ENCODE data around the gene TGIF1.

Gene TGIF1

DNA sequence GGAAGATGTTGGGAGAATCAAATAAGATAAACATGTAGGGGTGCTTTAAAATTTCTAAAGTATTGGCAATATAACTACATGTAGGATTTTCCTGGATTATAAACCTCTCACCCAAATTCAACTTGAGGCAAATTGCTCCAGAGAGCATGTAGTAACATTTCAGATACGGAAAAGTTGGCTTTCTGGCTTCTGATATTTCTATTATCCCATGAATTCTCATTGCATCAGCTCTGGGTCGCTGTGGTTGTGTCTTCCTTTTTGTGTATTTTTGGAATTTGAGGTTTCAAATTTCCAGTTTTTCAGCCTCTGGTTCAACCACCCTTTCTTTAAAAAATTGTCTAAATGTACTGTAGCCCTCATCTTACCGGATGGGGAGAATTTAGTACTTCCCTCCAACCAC is 32.3 kb downstream of the TGIF1 start:
- DNase-seq (ENCODE audit: low read depth): no peak

DNA sequence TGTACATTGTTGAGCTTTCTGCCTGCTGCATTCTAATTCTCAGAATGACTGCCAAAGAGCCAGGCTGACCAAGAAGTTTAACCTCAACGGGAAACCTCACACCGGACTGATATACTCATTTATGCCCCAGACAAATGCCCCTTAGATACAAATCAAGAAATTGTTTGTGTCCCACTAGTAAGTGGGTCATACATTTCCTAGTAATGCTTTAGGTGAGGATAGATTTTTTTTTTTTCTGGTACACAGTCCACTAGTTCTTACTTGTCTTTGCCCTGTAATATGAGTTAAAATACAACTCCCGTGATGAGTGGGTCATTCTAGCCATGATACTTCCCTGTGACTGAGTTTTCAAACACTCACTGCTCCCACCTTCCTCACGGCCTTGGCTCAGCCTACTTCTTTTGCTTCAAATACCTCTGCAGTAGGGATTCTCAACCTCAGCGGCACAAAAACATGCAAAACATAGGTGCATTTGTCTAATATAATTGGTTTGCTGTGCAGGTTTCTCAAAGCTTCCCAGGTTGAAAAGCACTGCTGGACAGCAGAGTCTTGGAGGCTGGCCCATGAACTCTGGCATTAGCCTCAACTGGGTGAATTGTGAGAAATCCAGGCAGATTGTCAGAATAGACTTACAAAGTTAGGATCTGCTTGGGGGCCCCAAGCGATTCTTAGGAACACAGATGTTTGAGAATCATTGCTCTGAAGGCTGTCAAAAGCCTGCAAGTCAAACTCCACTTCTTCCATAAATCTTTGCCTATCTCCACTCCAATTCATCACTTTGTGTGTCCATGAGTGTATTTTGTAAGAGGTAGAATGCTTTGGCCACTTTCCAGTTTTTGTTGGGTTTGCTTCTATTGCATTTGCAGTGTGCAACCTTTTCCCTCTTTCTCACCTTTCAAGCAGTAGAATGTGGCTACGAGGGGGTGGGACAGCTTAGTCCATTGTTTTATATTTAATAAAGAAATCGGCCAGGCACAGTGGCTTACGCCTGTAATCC is 35.5 kb downstream of the TGIF1 start:
- no peak for DNase-seq (ENCODE audit: low read depth)

DNA sequence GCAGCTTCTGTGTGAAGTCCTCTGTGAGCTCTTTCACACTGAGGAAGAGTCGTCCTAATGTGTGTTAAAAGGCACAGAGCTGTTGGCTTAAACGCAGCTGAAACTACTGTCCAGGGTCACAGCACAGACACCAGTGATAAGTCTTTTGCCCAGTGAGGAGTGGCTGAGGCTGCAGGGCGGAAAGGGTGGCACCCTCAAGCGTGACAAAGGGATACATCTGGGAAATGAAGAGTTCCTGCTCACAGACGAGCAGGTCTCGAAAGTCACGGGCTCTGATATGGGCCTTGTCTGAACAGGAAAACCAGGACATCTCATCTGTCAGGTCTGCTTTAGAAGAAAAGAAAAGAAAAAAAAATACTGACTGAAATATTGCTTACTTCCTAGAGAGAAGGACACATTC is 36.5 kb downstream of the TGIF1 start:
- no peak for DNase-seq (ENCODE audit: low read depth)

DNA sequence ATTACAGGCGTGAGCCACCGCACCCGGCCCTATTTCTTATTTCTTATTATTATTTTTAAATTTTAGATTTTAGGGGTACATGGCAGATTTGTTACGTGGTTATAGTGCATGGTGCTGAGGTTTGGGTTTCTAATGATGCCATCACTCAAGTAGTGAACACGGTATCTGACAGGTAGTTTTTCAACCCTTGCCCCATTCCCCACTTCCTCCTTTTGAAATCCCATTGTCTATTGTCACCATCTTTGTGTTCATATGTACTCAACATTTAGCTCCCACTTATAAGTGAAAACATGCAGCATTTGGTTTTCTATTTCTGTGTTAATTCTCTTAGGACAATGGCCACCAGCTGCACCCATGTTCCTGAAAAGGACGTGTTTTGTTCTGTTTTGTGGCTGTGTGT is 39.5 kb downstream of the TGIF1 start:
- DNase-seq (ENCODE audit: low read depth): no peak

DNA sequence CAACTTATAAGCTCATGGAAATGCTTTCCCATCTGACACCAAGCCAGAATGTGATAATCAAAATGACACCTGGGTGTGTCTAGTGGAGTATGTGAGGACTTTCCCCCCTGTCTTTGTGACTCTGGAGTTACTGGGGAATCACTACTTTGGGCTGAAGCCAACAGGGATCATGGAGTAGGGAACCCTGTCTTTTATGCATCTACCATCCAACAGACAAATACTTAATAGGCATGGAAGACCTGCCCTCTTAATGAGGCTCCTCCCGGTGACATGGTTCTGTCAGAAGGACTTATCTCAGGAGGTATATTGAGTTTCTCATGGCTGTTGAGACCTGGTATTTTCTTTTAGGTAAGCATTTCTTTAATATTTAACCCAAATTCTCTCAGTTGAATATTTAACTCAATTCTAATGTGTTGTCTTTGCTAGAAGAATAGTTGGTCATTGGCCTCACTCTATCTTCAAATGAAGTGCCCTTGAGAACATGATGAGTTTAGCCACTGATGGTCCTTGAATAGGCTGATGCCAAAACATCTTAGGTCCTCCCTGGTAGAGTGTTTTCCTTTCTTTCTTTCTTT is 42.1 kb downstream of the TGIF1 start:
- no peak for DNase-seq (ENCODE audit: low read depth)

DNA sequence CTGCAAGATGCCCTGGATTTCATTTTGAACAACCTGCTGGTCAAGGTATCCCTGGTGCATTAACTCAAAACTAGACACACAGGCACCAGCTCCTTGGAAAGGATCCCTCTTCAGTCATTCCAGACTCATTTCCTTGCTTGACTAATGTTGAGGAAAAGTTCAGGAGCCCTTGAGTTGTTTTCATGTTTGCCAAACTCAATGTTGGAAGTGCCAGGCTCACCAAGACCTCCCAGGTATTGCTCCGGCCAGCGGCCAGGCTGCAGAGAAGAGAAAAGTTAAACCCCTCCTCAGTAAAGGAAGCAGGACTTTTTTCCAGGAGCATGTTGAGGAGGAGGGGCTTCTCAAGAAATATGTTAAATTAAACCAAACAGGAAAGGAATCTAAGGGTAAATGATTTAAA is 42.7 kb downstream of the TGIF1 start:
- no peak for DNase-seq (ENCODE audit: low read depth)

DNA sequence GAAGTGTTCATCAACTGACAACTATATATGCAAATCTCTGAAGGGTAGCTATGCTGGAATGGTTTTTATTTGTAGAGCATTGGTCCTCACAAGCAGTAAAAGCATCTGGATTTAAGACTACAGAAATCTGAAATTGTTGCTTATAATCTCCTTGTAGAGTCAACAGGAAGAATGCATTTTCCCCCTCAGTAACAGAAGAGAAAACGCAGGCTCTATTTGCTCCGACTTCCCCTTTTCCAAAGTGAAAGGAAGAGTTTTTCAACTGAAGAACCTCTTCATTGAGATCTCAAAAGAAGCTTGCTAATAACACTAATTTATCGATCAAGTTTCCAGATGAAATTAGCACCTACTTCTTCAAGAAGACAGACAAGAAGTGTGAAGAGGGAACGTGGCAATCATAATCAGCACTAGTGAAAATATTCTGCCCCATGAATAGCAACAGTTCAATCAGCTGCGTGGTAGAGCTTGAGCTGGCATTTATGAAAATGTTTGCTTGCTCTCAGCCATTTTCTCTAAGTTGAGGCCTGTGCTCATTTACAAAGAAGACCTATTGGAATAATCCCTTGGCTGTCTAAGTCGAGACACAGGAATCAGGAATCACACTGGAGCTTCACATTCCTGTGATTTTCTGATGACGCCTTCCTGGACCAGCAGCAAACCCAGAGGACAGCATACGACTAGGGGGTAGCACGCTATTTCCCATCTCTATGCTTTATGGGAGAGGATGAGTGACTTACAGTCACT is 43.7 kb downstream of the TGIF1 start:
- DNase-seq (ENCODE audit: low read depth): no peak

DNA sequence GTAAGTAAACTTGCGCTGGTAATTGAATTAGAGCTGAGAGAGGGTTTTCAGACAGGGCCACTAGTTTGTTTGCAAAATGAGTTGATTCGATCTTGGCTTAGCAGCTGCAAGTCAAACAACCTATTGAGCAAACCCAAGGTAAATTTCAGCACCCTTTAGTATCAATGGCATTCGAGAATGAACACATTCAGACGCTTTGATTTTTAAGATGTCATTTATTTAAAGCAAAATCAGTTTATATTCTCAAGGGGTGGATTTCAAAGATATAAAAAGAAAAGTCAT is 44.2 kb downstream of the TGIF1 start:
- DNase-seq (ENCODE audit: low read depth): no peak

DNA sequence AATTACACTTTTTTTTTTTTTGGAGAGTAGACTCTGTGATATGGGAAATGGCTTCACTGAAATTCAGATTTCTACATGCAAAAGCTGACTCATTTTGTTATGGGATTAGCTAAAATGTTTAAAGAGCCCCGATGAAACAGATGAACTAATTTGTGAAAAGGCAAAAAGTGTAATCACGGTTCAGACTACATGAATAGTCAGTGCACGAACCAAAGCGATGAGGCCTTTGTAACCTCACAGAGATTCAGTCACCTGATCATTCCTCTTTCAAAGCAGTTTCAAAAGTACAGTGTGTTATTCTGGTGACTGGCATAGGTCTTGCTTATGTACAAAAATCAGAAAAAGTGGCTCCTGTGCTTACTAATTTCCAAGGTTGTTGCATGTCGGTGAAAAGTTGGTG is 44.6 kb downstream of the TGIF1 start:
- DNase-seq (ENCODE audit: low read depth): no peak

DNA sequence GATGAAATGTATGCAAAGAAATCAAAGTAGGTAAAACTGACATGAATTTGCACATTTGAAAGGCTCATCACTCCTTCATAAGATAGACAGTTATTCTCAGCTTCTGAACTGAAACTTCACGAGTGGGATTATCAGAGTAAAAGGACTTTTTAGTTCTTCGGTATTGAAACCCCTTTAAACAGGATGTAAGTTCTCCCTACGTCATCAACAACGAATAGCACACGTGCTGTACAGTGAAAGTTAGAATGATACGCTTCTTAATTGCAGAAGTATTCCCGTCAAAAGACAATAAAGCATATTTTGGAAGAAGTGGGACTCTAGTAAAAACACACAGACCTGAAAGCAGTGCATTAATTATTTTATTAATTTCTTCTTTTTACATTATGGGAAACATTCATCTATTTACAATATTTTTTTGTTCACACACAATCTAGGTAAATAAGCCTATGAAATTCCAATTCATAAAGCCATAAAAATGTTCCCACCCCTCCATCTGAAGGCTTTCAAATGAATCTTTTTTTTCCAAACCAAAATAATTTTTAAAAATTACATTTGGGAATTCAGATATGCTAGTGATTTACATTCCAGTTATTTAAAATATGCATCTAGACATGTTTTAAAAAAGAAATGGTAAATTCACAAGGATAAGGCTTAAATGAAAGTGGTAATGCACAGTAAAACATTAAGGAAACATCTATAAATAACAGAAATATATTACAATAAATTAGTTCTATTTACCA is 45.9 kb downstream of the TGIF1 start:
- no peak for DNase-seq (ENCODE audit: low read depth)

DNA sequence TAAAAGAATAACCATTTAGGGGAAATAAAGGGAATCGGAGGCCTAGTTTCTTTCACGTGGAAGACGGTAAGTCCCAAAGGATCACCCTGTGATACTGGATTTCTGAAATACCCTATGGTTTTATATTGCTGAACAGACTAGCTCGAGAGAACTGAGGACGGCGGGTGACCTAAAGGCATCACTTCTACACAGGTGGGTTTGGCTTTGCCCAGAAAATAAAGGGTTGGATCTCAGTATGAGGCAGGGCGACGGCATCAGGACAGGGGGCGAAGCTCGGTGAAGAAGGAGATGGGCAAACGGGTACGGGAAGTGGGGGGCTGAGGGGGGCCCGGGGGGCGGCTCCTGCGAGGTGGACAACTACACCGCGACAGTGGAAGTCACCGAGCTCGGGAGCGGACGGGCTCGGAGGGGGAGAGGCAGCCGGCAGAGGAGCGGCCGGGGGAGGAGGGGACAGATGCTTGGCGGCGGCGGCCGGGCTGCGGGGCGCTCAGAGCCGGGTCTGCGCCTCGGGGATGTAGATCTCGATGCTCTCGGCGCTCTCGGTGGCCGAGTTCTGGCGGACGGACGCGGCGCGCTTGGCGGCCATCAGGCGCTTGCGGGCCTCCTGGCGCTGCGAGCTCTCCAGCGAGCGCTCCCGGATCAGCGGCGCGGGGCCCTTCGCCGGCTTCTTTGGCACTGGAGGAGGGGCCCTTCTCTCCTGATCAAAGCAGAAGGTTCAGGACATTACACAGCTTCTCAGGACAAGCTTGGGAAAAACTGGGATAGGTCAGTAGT is 48.9 kb downstream of the TGIF1 start:
- no peak for DNase-seq (ENCODE audit: low read depth)

DNA sequence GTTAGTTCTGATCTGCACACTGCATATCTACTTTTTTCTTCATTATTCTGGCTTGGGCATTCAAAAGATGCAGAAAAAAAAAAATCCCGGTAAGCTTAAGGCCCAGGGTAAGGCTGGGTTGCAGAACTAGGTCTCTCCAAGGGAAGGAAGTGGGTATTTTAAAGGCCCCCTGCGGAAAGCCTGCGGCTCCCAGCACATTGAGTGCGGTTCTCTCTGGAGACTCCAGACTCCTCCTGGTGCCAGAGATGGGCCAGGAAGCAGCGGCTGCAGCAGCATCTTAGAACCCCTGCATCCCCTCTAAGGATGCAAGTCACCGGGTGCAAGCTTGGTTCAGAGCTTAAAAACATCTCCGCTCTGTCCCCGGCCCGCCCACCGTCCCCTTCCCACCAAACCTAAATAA is 49.5 kb downstream of the TGIF1 start:
- DNase-seq (ENCODE audit: low read depth): no peak

DNA sequence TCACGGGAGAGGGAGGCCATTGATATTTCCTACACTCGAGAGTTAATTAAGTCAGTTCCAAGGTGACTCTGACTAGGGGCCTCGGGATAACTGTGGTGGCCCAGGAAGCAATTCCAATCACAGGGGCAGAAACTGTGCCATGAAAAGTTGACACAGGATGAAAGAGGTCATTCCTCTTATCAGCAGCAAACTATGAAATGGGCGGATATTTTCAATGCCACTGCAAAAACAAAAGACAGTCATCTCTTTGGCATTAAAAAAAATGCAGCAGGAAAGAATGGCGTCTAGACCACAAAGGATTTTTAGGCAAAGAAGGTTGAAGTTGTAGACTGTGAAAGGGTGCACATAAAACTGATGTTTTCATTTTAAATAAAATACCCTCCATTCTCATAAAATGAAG is 50.0 kb downstream of the TGIF1 start:
- no peak for DNase-seq (ENCODE audit: low read depth)

DNA sequence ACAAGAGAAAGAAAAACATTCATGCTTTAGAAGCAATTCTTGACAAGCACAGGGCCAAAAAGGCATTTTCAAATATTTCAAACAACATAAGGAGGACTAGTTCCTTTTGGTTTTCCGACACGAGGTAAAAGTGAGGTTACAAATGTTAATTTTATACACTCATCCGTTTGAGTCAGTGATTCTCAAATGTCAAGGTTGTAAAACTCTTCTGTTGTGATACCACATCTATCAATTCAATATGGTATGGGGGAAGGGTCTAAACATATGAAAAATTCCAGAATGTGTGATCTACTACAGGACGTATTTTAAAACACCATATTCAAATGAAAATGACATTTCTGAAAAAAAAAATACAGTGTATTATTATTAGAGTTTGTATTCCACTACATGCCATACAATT is 52.7 kb downstream of the TGIF1 start:
- DNase-seq (ENCODE audit: low read depth): no peak

DNA sequence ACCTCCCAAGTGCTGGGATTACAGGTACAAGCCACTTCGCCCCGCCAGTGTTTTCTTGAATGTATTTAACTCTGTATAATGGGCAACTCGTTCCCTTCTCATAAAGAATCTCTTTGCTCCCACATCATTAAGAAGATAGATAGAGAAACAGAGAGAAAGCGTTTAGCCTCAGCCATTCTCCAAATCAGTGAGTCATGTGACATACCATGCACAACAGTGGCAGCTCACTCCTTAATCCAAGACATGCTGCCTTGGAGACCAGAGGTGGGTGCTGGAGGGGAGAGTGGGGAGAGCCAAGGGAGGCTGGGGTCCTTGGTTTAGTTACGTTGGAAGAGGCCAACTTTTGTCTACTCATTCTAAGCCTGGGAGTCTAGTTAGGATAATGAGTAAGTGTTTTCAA is 54.7 kb downstream of the TGIF1 start:
- DNase-seq (ENCODE audit: low read depth): no peak

DNA sequence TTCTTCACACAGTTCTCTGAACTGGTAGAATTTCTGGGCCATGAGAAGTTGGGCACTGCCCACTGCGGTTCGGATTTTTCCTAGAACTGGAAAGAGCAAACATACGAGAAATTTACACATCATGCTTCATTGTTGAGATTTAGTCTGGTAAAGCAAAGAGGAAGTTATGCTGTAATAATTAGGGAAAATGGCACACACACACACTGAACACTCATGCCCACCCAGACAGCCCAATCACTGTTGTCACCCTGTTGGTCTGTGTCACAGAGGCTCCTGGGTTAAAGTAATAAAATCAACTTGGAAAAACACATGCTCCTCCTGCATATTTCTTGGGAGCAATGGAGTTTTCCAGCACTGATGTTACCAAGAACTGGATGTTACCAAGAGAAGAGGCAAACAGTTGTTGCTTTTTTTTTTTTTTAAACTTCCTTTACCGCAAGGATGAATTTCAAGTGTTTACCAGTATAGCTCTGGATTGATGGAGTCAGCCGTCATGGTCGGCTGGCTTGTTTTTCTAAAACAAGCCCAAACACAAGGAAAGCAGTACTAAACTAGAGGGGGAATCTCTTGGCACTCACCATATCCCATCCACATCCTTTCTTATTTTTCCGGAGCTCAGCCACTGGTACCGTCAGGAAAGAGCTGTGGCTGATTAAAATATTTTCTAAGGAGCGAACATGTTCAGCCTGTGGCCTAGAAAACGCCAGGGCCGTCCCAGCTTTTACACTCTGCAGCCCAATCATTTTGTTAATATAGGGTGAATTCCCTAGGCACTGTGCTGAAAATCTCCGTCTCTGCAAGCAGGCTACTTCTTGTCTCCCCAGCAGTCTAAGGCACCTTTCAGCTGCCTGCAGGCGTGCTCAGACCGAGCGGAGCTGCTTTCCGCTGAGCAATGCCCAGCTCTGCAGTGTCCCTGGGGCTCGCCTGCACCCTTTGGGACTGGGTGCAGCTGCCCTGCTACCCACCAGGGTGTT is 58.9 kb downstream of the TGIF1 start:
- no peak for DNase-seq (ENCODE audit: low read depth)

All from stimulated activated CD8-positive, alpha-beta memory T cell treated with anti-CD3 and anti-CD28 coated beads, Interleukin-12 subunit alpha, Interleukin-12 subunit beta, amount 100 ng/mL, for 1 hour (primary cell).